ENCODE data around the gene GNAS.

Gene GNAS

GRCh38 chr20:58855506-58856389, 3.2 kb downstream of the GNAS start:
- DNase-seq: peak; percentile 14

- DNase-seq: no peak
Measured at GRCh38 chr20:58863044-58863790, 10.7 kb downstream of the GNAS start.

GRCh38 chr20:58864346-58864745, 11.8 kb downstream of the GNAS start:
- no peak for DNase-seq

- no peak for DNase-seq
Measured at GRCh38 chr20:58865843-58866242, 13.3 kb downstream of the GNAS start.

GRCh38 chr20:58867211-58867610, 14.7 kb downstream of the GNAS start:
- no peak for DNase-seq

GRCh38 chr20:58868795-58869194, 16.3 kb downstream of the GNAS start:
- DNase-seq: no peak

GRCh38 chr20:58869662-58870227, 17.2 kb downstream of the GNAS start:
- DNase-seq: no peak

GRCh38 chr20:58870293-58871014, 17.9 kb downstream of the GNAS start:
- peak; percentile 38 for DNase-seq

GRCh38 chr20:58871533-58872102, 19.1 kb downstream of the GNAS start:
- no peak for DNase-seq

GRCh38 chr20:58874469-58874868, 22.0 kb downstream of the GNAS start:
- DNase-seq: no peak

GRCh38 chr20:58875111-58875510, 22.6 kb downstream of the GNAS start:
- DNase-seq: no peak

- no peak for DNase-seq
Measured at GRCh38 chr20:58875541-58876134, 23.1 kb downstream of the GNAS start.

- no peak for DNase-seq
Measured at GRCh38 chr20:58876437-58876836, 23.9 kb downstream of the GNAS start.

GRCh38 chr20:58877050-58877975, 24.8 kb downstream of the GNAS start:
- no peak for DNase-seq

- no peak for DNase-seq
Measured at GRCh38 chr20:58877976-58878360, 25.5 kb downstream of the GNAS start.

GRCh38 chr20:58878399-58878798, 25.9 kb downstream of the GNAS start:
- no peak for DNase-seq

GRCh38 chr20:58880441-58880840, 27.9 kb downstream of the GNAS start:
- no peak for DNase-seq

GRCh38 chr20:58880994-58881752, 28.7 kb downstream of the GNAS start:
- DNase-seq: no peak

GRCh38 chr20:58882704-58883089, 30.2 kb downstream of the GNAS start:
- DNase-seq: no peak

GRCh38 chr20:58883241-58883691, 30.8 kb downstream of the GNAS start:
- no peak for DNase-seq

All from NCI-H748 treated with DMSO at 0.1 percent for 48 hours (cell line).